HFFc6 (cell line): ENCODE data around the gene RPL5. TPM values are rescaled to one million over a fixed set of nuclear protein-coding genes. Genes with fewer than 3 reads are reported as not detected.

Experiments used
- DNase-seq: peaks from one replicate; pipeline ENCODE4 v3.0.0-alpha.2; 2018
- H3K27ac Mint-ChIP-seq: 2 replicates; pipeline ENCODE4 v1.8.0; 2020; ENCODE audit warnings: mild to moderate bottlenecking, mixed read lengths
- H3K27me3 Mint-ChIP-seq: 2 replicates; pipeline ENCODE4 v1.8.0; 2021; ENCODE audit warnings: mild to moderate bottlenecking, moderate library complexity, mixed read lengths; ENCODE audit not compliant: insufficient read depth
- H3K36me3 Mint-ChIP-seq: 2 replicates; pipeline ENCODE4 v1.8.0; 2021; ENCODE audit warnings: low read depth, mixed read lengths
- H3K4me1 Mint-ChIP-seq: 2 replicates; pipeline ENCODE4 v1.8.0; 2020; ENCODE audit warnings: low read depth, mixed read lengths
- H3K4me3 Mint-ChIP-seq: 2 replicates; pipeline ENCODE4 v1.8.0; 2020; ENCODE audit warnings: mild to moderate bottlenecking, moderate library complexity, mixed read lengths
- H3K9me3 Mint-ChIP-seq: 2 replicates; pipeline ENCODE4 v1.8.0; 2020; ENCODE audit warnings: mild to moderate bottlenecking, mixed read lengths
- total RNA-seq, 6 experiments: library from RNA; stranded (reverse); fragmentation: NEBNext Ultra II Directional; extraction: Animal tissue kit (Norgen Biotek cat#: 25700); gene quantifications; 2 replicates in 1 of 6; 3 replicates in 5 of 6; pipeline ENCODE4 v1.2.3, GENCODE V29; 2021
- TF ChIP-seq, protein P1 (sequence below): fragments of 200-600 bp; sonication (generic); IDR thresholded peaks from 2 replicates; pipeline ENCODE4 v1.5.0; 2021; ENCODE audit warnings: antibody characterized with exemption, mild to moderate bottlenecking

Gene RPL5
- total RNA-seq, 6 experiments from 2014 or later, result 851 to 1,006 (median 921) TPM

DNA sequence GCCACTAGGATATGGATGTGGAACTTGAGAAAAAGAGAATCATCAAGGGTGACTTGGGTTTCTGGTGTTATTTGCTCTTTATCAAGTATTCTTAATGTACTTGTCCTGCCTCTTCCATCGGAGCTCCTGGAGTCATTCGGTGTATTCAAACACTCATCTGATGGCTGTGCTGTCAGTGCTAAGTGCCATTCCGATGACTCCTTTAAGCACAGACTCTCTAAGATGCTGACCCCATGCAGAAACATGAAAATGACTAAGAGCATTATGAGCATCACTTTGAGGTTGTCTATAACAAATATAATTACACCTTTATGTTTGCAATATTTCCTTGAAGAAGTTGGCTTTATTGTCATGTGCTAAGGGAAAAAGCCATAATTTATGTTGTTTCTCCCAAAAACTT lies 11.3 kb upstream of the RPL5 start:
- peaks cover 2% of the 10 kb centered on the region for H3K27me3 Mint-ChIP-seq
- peaks cover 28% of the 10 kb centered on the region for H3K4me1 Mint-ChIP-seq
- TF ChIP-seq, protein P1, sequence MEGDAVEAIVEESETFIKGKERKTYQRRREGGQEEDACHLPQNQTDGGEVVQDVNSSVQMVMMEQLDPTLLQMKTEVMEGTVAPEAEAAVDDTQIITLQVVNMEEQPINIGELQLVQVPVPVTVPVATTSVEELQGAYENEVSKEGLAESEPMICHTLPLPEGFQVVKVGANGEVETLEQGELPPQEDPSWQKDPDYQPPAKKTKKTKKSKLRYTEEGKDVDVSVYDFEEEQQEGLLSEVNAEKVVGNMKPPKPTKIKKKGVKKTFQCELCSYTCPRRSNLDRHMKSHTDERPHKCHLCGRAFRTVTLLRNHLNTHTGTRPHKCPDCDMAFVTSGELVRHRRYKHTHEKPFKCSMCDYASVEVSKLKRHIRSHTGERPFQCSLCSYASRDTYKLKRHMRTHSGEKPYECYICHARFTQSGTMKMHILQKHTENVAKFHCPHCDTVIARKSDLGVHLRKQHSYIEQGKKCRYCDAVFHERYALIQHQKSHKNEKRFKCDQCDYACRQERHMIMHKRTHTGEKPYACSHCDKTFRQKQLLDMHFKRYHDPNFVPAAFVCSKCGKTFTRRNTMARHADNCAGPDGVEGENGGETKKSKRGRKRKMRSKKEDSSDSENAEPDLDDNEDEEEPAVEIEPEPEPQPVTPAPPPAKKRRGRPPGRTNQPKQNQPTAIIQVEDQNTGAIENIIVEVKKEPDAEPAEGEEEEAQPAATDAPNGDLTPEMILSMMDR, result no peak
- no peak for DNase-seq
- no peaks in the 10 kb centered on the region for H3K9me3 Mint-ChIP-seq
- H3K4me3 Mint-ChIP-seq, result no peak overlapping the region
- H3K27ac Mint-ChIP-seq, result no peak overlapping the region
- no peaks in the 10 kb centered on the region for H3K36me3 Mint-ChIP-seq

DNA sequence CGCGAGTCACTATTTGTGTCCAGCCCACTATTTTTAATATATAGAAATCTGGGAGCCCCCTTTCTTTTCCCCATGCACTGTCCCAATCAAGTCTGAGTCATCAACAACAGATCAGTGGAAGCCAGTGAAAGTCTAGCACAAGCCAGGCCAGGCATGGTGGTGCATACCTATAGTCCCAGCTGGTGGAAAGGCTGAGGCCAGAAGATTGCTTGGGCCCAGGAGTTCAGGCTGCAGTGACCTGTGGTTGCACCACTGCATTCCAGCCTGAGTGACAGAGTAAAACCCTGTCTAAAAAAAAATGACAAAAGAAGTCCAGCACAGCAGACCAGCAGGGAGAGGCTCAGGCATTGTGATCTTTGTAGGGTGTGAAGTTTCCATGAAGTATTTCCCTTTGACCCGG lies 9.0 kb upstream of the RPL5 start:
- no peaks in the 10 kb centered on the region for H3K36me3 Mint-ChIP-seq
- peaks cover 28% of the 10 kb centered on the region for H3K4me1 Mint-ChIP-seq
- H3K4me3 Mint-ChIP-seq, result no peak overlapping the region; the same call in 1 of the 2 replicates
- H3K27ac Mint-ChIP-seq, result peak overlapping the region; percentile 75
- peak; percentile 78 for DNase-seq
- peaks cover 2% of the 10 kb centered on the region for H3K27me3 Mint-ChIP-seq
- TF ChIP-seq, protein P1, result no peak
- H3K9me3 Mint-ChIP-seq, result no peaks in the 10 kb centered on the region

DNA sequence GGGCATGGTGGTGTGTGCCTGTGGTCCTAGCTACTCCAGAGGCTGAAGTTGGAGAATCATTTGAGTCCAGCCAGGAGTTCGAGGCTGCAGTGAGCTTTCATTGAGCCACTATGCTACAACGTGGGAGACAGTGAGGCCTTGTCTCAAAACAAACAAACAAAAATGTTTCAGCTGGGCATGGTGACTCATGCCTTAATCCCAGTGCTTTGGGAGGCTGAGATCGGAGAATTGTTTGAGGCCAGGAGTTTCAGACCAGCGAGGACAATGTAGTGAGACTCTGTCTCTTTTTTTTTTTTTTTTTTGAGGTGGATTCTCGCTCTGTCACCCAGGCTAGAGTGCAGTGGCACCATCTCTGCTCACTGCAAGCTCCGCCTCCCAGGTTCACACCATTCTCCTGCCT lies 5.0 kb upstream of the RPL5 start:
- Mint-ChIP-seq H3K27ac (no peak overlapping the region), H3K4me1 (peaks cover 11% of the 10 kb centered on the region), H3K4me3 (no peak overlapping the region), H3K36me3 (no peaks in the 10 kb centered on the region), H3K27me3 (0 out of 2 replicates have a peak, but pooled peaks cover under 1% of the 10 kb centered on the region), H3K9me3 (no peaks in the 10 kb centered on the region)
- no peak for DNase-seq
- TF ChIP-seq, protein P1, result no peak

DNA sequence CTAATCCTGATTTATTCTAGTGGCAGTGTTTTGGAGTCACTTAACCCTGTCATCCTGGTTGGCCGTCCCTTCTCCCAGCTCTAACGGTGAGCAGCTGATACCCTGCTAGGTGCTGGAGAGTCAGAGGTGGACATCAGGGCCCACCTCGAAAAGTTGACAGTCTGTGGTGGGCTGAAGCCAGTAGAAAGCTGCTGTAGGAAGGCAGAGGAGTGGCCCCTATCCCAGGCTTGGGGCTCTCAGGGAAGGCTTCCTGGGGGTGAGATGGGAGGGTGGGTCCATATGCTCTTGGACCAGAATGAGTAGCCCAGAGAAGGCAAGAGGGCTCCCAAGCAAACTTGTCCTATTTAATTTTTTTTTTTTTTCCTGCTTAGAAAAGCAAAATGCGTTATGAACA lies 475 bp upstream of the RPL5 start:
- peak overlapping the region; percentile 99 for H3K4me3 Mint-ChIP-seq
- H3K27ac Mint-ChIP-seq, result peak overlapping the region; percentile 99
- no peak for DNase-seq
- H3K4me1 Mint-ChIP-seq, result peaks cover 39% of the 10 kb centered on the region
- TF ChIP-seq, protein P1, result no peak
- peaks cover 6% of the 10 kb centered on the region for H3K27me3 Mint-ChIP-seq
- H3K9me3 Mint-ChIP-seq, result no peaks in the 10 kb centered on the region
- peaks cover 44% of the 10 kb centered on the region for H3K36me3 Mint-ChIP-seq

DNA sequence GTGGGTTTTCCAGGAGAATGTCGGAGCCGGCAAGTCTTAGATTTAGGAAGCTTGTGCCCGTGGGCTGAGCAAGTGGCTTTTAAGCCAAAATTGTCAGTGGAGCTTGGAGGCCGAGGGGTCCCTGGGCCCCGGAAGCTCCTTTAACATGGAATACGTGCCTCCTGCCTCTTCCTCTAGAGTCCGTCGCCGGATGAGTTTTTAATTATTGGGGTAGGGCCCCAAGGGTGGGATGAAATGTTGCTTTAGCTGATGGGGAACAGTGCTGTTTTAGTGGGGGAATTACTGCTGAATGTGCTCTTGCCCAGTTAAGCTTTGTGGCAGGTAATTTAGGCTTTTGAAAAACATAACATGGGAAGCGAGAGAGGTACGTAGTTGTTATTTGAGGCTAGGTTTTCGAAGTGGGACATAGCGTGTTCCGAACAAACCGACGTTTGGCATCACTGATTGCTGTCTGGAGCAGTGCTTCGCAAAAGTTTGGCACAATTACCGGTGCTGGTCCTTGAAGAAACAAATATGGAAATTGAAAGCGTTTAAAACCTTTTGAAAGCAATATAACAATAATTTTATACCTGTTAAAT lies 786 bp downstream of the RPL5 start:
- DNase-seq, result no peak
- H3K27ac Mint-ChIP-seq, result peak overlapping the region; percentile 99
- H3K36me3 Mint-ChIP-seq, result peaks cover 52% of the 10 kb centered on the region
- H3K4me1 Mint-ChIP-seq, result peaks cover 51% of the 10 kb centered on the region
- H3K9me3 Mint-ChIP-seq, result no peaks in the 10 kb centered on the region
- TF ChIP-seq, protein P1, result no peak
- peaks cover 6% of the 10 kb centered on the region for H3K27me3 Mint-ChIP-seq
- peak overlapping the region; percentile 99 for H3K4me3 Mint-ChIP-seq
